HCT116 (cell line): ENCODE measurements around the gene ARHGEF12.

Source experiments
- CTCF ChIP-seq, 3 experiments: fragments of 200-600 bp in 1 of 3; sonication (generic) in 1 of 3; IDR thresholded peaks in 2 of 3; conservative IDR thresholded peaks in 1 of 3; 2 replicates each; pipeline ENCODE4 v1.5.1; 2012 to 2017; ENCODE audit warnings: low read depth in 2 of 3, low read length in 2 of 3, antibody characterized with exemption in 1 of 3, borderline replicate concordance in 1 of 3, control low read depth in 1 of 3, mild to moderate bottlenecking in 1 of 3, mixed read lengths in 1 of 3, mixed run types in 1 of 3, moderate library complexity in 1 of 3; ENCODE audit not compliant: insufficient read depth in 1 of 3
- EGR1 ChIP-seq: IDR thresholded peaks from 2 replicates; pipeline ENCODE4 v1.6.1; 2012; ENCODE audit warnings: low read depth
- EZH2 ChIP-seq: fragments of 200-600 bp; sonication (generic); IDR thresholded peaks from 2 replicates; pipeline ENCODE4 v1.6.1; 2017; ENCODE audit warnings: antibody characterized with exemption, mixed run types
- JUND ChIP-seq: IDR thresholded peaks from 2 replicates; pipeline ENCODE4 v1.6.1; 2012
- POLR2A ChIP-seq: IDR thresholded peaks from 2 replicates; pipeline ENCODE4 v1.7.0; 2011; ENCODE audit warnings: borderline replicate concordance; ENCODE audit not compliant: insufficient read depth, insufficient read length; ENCODE audit errors: extremely low read depth
- POLR2AphosphoS5 ChIP-seq: IDR thresholded peaks from 2 replicates; pipeline ENCODE4 v1.6.1; 2011; ENCODE audit warnings: mild to moderate bottlenecking, low read depth, low read length, moderate library complexity
- REST ChIP-seq: IDR thresholded peaks from 2 replicates; pipeline ENCODE4 v1.6.1; 2012; ENCODE audit warnings: low read depth
- SP1 ChIP-seq: IDR thresholded peaks from 2 replicates; pipeline ENCODE4 v1.6.1; 2012; ENCODE audit warnings: low read depth

GRCh38 chr11:120455487-120455886 is 119.3 kb downstream of the ARHGEF12 start:
- TF ChIP-seq POLR2A (no peak), CTCF (IDR thresholded peaks at IDR 0.05 in 2 of 3, conservative IDR thresholded peaks at IDR 0.05 in 1 of 3; ENCODE audit: borderline replicate concordance in 1 of 3, insufficient read depth in 1 of 3, low read depth in 2 of 3, low read length in 2 of 3) (no peak), EZH2 (no peak), POLR2AphosphoS5 (no peak), JUND (no peak), SP1 (no peak), EGR1 (no peak), REST (no peak)
